Renal cortex interstitium (tissue), 15 donors: ENCODE measurements around the gene RBM46. TPM values are rescaled to one million over a fixed set of nuclear protein-coding genes. Genes with fewer than 3 reads are reported as not detected.

Experiments
- DNase-seq, 11 donors: peaks; one replicate each; pipeline ENCODE4 v3.0.0-alpha.2; 2013; ENCODE audit warnings: low read depth in 9 of 11, low spot score in 4 of 11; ENCODE audit errors: extremely low read depth in 1 of 11
- long read RNA-seq, 16 experiments: transcript quantifications; one replicate each; lab custom pipeline, GENCODE V29; 2026
- polyA plus RNA-seq, 3 donors: library from polyadenylated mRNA; unstranded; fragments of 120-200 nt; gene quantifications; one replicate each; pipeline ENCODE4 v1.2.1, GENCODE V29; 2013; ENCODE audit not compliant: insufficient read length in 3 of 3

RBM46 gene
- not detected for polyA plus RNA-seq
- long read RNA-seq, donor 1 = 0 reads
- long read RNA-seq, donor 2 = 0 reads
- long read RNA-seq, donor 3 = 0 reads
- long read RNA-seq, donor 4 = 0 reads
- long read RNA-seq, donor 5 = 0 reads
- long read RNA-seq, donor 6 = 0 reads
- long read RNA-seq, donor 7 = 0 reads
- long read RNA-seq, donor 8 = 0 reads
- long read RNA-seq, donor 9 = 0 reads
- long read RNA-seq, donor 10 = 0 reads
- long read RNA-seq, donor 11 = 0 reads
- long read RNA-seq, donor 12 = 0 reads
- long read RNA-seq, donor 13 = 0 reads
- long read RNA-seq, donor 14 = 0 reads
- long read RNA-seq, donor 15 = 0 reads
- long read RNA-seq, donor 16 = 0 reads

DNA sequence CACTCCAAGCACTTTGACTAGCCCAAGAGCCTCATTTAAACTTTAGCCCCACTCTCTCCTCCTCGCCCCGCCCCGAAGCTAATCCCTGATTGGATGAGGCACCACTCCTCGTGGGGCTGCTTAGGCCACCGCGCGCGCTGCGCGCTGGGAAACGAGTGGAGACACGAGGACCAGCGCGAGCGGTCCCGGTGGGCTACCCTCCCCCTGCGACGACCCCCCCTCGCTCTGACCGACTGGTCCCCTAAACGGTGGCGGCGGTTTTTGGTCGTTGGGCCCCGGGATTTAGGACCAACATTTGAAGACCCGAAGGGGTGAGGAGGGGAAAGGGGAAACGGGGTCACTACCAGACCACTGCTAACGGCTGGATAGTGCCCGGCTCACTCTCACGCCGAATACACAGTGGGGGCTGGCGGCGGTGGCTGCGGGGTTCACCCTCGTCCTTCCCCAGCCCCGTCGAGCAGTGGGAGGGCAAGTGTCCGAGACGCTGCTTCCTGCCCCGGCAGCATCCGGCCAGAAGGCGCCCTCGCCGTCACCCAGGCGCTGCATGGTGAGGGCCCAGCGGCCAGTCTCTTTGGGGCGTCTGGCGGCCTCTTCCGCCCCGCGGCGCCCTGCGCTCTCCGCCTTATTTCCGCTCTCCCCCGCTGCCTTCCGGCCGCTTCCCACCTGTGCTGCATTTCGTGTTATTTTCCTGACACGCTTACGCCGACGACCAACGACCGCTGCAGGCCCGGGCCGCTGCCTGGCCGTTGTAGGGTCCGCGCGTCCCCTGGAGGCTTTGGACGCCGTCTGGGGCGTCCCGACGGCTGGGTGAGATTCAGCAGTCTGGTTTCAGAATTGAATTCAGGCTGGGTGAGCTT is at the start of gene RBM46:
Gene RBM46, plus strand, starts transcription at position 147 of the 857 bp plus-strand sequence. CDS start 15,481 bp downstream, outside the sequence.
- no peak for DNase-seq

DNA sequence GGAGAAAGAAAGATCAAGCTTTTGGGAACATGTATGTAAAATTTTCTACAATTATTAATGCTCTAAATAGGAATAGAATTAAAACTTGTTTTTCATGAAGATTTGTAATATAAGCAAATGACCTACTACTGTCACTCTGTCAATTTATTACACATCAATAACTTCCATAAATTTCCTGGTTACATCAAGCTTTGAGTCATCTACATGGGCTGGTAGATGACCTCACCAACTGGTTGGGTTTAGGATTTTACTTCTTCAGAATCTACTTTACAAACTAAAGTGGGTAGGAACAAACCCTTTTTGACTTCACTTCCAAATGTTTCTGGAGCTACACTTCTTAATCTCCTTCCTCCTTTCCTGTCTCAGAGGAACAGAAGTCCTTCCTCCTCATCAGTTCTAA is 49.3 kb upstream of the RBM46 start:
- DNase-seq = no peak

- DNase-seq = no peak
Observed at GRCh38 chr4:154732669-154733068, 48.4 kb upstream of the RBM46 start.

GRCh38 chr4:154736770-154737169 is 44.3 kb upstream of the RBM46 start:
- DNase-seq = no peak

- no peak for DNase-seq
Observed at GRCh38 chr4:154738426-154738825, 42.6 kb upstream of the RBM46 start.

GRCh38 chr4:154739111-154739510 is 42.0 kb upstream of the RBM46 start:
- no peak for DNase-seq

- DNase-seq = no peak
Observed at GRCh38 chr4:154740462-154740861, 40.6 kb upstream of the RBM46 start.

- no peak for DNase-seq
Observed at GRCh38 chr4:154741131-154741665, 39.9 kb upstream of the RBM46 start.

DNA sequence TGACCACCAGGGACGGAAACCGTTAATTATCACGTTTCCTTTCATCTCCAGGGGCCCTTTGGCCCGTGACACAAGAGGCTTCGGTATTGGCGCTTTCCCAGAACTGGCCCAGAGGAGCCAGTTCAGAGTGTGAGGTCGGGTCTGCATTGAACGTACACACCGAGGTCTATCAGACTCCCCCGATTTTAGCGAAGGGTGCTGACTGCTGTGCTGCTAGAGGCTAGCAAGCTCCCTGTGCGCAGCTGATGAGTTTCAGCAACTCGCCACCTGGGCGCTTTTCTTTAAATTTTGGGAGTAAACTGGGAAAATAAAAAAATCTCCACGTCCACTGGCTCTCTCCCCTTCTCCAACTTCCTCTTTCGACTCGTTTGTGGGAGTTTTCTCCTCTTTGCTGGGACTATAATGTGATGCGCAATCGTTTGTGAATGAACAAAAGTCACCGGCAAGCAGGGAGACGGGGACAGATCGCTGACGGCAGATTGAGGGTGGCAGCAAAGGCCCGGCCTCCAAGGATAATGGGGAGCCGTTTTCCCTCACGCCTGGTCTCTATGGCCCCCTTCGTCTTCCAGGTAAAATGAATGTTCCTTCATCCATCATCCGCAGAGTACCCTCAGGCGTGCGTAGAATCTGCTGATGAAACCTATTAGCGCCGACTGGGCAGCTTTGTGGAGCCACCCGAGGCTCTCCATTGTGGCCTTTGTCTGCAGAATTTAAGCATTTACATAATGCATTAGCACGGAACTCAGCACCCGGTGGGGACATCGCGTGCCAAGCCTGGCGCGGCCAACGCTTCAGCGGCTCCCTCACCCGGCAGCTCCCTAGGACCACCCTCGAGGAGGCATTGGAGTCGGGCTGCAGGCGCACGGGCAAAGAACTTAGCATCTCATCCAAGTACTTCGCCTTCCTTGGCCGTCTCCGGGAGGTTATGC is 38.9 kb upstream of the RBM46 start:
- no peak for DNase-seq

DNA sequence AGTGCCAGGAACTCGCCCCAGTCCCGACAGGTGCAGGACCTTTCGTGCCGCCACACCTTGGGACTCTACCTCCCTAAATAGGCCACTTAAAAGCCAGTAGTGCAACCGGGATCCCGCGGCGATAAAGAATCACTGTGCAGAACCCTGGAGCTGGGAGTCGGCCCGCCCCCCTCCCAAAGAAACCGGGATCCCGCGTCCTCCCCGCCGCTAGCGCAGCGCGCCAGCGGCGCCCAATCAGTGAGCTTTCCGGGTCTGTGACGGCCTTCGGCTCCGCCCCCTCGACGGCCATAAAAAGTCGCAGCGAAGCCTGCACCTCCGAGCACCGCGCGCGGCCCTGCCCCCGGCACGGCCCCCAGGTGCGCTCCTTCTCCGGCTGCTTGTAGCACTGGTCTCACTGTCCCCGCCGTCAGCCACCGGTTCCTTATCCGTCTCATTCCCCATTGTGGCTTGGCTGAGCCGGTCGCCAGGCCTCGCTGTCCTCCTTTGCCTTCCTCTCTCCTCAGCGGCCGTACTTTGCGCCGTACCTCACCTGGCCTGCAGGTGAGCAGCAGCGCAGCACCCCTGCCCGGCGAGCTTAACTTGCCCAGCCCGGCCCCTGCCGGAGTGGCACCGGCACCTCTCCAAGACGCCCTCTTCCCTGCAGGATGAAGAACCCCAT is 37.3 kb upstream of the RBM46 start, which contains the start of gene LRAT:
Gene LRAT, plus strand, starts transcription at position 318 of the 658 bp plus-strand sequence. Its CDS starts 327 bp downstream, at position 645.
- DNase-seq = peak in 6 of 11 donors; percentile 26 to 49 (median 44)

DNA sequence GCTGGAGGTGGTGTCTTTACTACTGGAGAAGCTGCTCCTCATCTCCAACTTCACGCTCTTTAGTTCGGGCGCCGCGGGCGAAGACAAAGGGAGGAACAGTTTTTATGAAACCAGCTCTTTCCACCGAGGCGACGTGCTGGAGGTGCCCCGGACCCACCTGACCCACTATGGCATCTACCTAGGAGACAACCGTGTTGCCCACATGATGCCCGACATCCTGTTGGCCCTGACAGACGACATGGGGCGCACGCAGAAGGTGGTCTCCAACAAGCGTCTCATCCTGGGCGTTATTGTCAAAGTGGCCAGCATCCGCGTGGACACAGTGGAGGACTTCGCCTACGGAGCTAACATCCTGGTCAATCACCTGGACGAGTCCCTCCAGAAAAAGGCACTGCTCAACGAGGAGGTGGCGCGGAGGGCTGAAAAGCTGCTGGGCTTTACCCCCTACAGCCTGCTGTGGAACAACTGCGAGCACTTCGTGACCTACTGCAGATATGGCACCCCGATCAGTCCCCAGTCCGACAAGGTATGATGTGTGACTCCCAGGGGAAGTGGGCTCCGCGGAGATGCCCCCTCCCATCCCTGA is 36.6 kb upstream of the RBM46 start:
- DNase-seq = no peak

DNA sequence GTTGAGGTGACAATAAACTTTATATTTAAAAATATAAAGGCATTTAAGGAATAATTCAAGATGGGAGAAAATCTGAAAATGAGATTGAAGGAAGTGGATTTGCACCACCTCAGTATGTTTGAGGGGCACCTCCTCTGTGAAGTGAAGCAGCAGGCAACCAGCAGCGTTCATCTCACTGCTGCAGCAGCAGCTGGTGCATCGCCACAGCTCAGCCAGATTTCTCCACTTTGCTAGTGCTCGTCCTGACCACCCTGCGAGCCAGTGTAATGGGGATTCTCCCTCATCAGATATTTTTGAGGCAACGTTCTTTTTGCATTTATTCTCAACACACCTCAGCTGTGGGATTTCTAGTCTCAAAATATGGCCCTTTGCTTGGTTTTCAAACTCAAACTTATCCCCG is 23.4 kb upstream of the RBM46 start:
- no peak for DNase-seq

- DNase-seq = no peak
Observed at GRCh38 chr4:154760895-154761294, 20.2 kb upstream of the RBM46 start.

DNA sequence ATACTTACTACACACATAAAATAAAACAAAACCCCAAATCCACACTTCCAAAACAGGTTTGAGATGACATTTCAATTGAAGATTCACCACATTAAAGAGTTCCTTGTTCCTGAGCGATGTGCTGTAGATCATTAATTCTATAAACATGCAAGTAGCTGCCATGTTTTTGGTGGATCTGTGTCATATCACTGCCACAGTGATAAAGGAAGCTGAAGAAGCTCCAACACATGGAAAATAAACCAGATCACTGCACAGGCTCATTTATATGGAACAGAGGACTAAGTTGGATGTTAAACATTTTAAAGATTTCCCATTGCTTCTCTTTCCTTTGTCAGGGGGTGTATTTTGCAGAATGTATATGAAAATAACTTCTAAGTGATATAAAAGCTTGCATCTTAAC is 2.8 kb upstream of the RBM46 start:
- DNase-seq = no peak

GRCh38 chr4:154779362-154779947 is 1.6 kb upstream of the RBM46 start:
- peak in 9 of 11 donors; percentile 2 to 17 (median 5) for DNase-seq

DNA sequence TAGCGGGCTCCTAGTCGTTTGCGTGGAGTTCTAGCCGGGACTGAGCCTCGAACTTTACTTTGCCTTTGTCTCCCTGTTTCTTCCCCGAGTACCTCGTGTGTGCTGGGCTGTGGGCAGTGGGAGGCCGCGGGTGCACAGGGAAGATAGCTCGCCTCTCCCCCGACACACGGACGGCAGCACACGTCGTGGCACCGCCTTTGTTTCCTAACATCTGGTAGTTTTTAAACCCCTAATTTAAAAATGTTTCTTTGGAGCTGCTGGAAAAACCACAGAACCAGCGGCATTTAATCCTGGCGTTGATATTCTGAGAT is 866 bp downstream of the RBM46 start:
- DNase-seq = no peak

DNA sequence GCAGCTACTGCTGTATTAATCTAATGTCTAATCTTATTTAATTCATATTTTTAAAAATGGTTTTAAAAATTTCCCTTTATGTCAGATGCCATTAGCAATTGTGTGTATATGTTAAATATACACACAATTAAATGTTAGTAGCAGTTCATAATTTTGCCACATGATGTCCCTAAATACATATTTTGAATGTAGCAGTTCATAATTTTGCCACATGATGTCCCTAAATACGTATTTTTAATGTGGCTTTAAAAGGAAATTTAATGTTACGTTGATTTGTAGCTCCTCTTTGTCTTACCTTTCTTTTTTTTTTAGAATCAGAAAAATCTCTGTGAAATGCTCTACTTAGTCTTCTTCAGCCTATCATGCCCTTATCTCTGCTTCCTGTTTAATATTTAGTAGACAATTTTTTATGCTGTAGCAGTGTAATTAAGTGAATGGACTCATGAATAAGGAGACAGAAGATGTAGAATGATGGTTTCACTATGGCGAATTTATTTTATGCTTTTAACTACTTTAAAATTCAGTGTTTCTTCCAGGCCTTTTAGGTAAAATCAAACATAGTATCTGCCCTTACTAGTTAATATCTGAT is 26.1 kb downstream of the RBM46 start:
- DNase-seq = peak in 5 of 11 donors; percentile 0 to 5 (median 1)
